SK-N-SH (cell line): ENCODE measurements around the gene CD248. TPM values are rescaled to one million over a fixed set of nuclear protein-coding genes. Genes with fewer than 3 reads are reported as not detected.

Source experiments
- CTCF ChIA-PET: fragments of 300-600, 350-600 bp; formaldehyde crosslinking; extraction: SDS; loops from one replicate; lab custom pipeline; 2021; lab: Yijun Ruan, JAX
- POLR2A ChIA-PET: fragments of 350-600 bp; sonication (Branson Sonifier 250); formaldehyde crosslinking; extraction: SDS; loops from one replicate; lab custom pipeline; 2020; ENCODE audit warnings: antibody characterized with exemption, inconsistent platforms; lab: Yijun Ruan, JAX
- DNase-seq: peaks from one replicate; pipeline ENCODE4 v3.0.0; 2012
- H2AFZ ChIP-seq: fragments of 200-600 bp; sonication (generic); 2 replicates; pipeline ENCODE4 v1.8.1; 2016; ENCODE audit warnings: antibody characterized with exemption, mild to moderate bottlenecking, low read depth
- H3F3A ChIP-seq: fragments of 200-600 bp; sonication (generic); replicated peaks from 2 replicates; pipeline ENCODE3; 2016; ENCODE audit warnings: antibody characterized with exemption, mild to moderate bottlenecking; ENCODE audit not compliant: insufficient read depth
- H3K27ac ChIP-seq, 2 experiments: fragments of 200-500 bp in 1 of 2; fragments of 200-600 bp in 1 of 2; sonication (Bioruptor generic) in 1 of 2; sonication (generic), shearing (Covaris generic) in 1 of 2; 2 replicates each; pipeline versions ENCODE4 v1.5.1 to v1.6.1; 2014 to 2016; ENCODE audit warnings: low read depth in 2 of 2, inconsistent platforms in 1 of 2, low read length in 1 of 2, mild to moderate bottlenecking in 1 of 2, mixed read lengths in 1 of 2
- H3K27me3 ChIP-seq: fragments of 200-600 bp; sonication (generic), shearing (Covaris generic); 2 replicates; pipeline ENCODE4 v1.6.1; 2016; ENCODE audit warnings: mixed run types; ENCODE audit not compliant: insufficient read depth
- H3K36me3 ChIP-seq, 2 experiments: fragments of 200-500 bp in 1 of 2; fragments of 200-600 bp in 1 of 2; sonication (Bioruptor generic) in 1 of 2; sonication (generic) in 1 of 2; replicated peaks in 1 of 2; 2 replicates each; pipeline versions ENCODE3 to v1.5.1; 2014 to 2016; ENCODE audit warnings: low read length in 1 of 2, mild to moderate bottlenecking in 1 of 2; ENCODE audit not compliant: insufficient read depth in 2 of 2, control insufficient read depth in 1 of 2
- H3K4me1 ChIP-seq, 2 experiments: fragments of 200-500 bp in 1 of 2; fragments of 200-600 bp in 1 of 2; sonication (Bioruptor generic) in 1 of 2; sonication (generic), shearing (Covaris generic) in 1 of 2; 2 replicates each; pipeline versions ENCODE4 v1.5.1 to v1.6.1; 2014 to 2016; ENCODE audit warnings: low read depth in 1 of 2, low read length in 1 of 2, mixed run types in 1 of 2; ENCODE audit not compliant: insufficient read depth in 2 of 2, control insufficient read depth in 1 of 2
- H3K4me2 ChIP-seq: fragments of 200-600 bp; sonication (generic), shearing (Covaris generic); 2 replicates; pipeline ENCODE4 v1.6.1; 2017; ENCODE audit warnings: mixed run types
- H3K4me3 ChIP-seq, 2 experiments: fragments of 200-500 bp in 1 of 2; fragments of 200-600 bp in 1 of 2; sonication (Bioruptor generic) in 1 of 2; sonication (generic), shearing (Covaris generic) in 1 of 2; 2 replicates each; pipeline versions ENCODE4 v1.5.1 to v1.8.1; 2014 to 2016; ENCODE audit warnings: low read depth in 2 of 2, inconsistent platforms in 1 of 2, low read length in 1 of 2, mild to moderate bottlenecking in 1 of 2, mixed read lengths in 1 of 2, moderate library complexity in 1 of 2
- H3K79me2 ChIP-seq: fragments of 200-600 bp; sonication (generic); 2 replicates; pipeline ENCODE4 v1.8.1; 2017; ENCODE audit warnings: mild to moderate bottlenecking; ENCODE audit not compliant: insufficient read depth
- H3K9ac ChIP-seq: fragments of 200-600 bp; sonication (generic); 2 replicates; pipeline ENCODE4 v1.6.1; 2017; ENCODE audit warnings: mixed run types
- H3K9me2 ChIP-seq: fragments of 200-600 bp; sonication (generic); 2 replicates; pipeline ENCODE4 v1.6.1; 2017; ENCODE audit warnings: mixed run types
- H3K9me3 ChIP-seq: fragments of 200-600 bp; sonication (generic); 2 replicates; pipeline ENCODE4 v1.6.1; 2017; ENCODE audit warnings: mixed run types, mild to moderate bottlenecking, moderate library complexity
- H4K20me1 ChIP-seq: fragments of 200-600 bp; sonication (generic); 2 replicates; pipeline ENCODE4 v1.6.1; 2017; ENCODE audit warnings: mild to moderate bottlenecking, mixed run types; ENCODE audit not compliant: insufficient read depth
- CHD2 ChIP-seq: fragments of 150-350 bp; IDR thresholded peaks from 2 replicates; pipeline ENCODE4 v1.6.1; 2018; ENCODE audit warnings: low read length; ENCODE audit not compliant: partially characterized antibody
- EP300 ChIP-seq, 2 experiments: IDR thresholded peaks; 2 replicates each; pipeline versions ENCODE4 v1.4.0 to v1.6.1; 2012; ENCODE audit warnings: borderline replicate concordance in 1 of 2, low read depth in 1 of 2, low read length in 1 of 2
- JUND ChIP-seq: IDR thresholded peaks from 2 replicates; pipeline ENCODE4 v1.4.0; 2012
- MEF2A ChIP-seq: IDR thresholded peaks from 2 replicates; pipeline ENCODE4 v1.4.0; 2012; ENCODE audit warnings: low read depth, borderline replicate concordance
- MXI1 ChIP-seq: IDR thresholded peaks from 2 replicates; pipeline ENCODE4 v1.6.1; 2012; ENCODE audit warnings: mild to moderate bottlenecking, low read depth, low read length, improper control_type of control experiment
- POLR2AphosphoS5 ChIP-seq: IDR thresholded peaks from 2 replicates; pipeline ENCODE4 v1.6.1; 2012; ENCODE audit warnings: low read depth, low read length
- REST ChIP-seq: IDR thresholded peaks from 2 replicates; pipeline ENCODE4 v1.6.1; 2012; ENCODE audit warnings: mild to moderate bottlenecking, low read depth, low read length, moderate library complexity
- RFX5 ChIP-seq: IDR thresholded peaks from 2 replicates; pipeline ENCODE4 v1.6.1; 2012; ENCODE audit warnings: mild to moderate bottlenecking, improper control_type of control experiment, low read length
- RXRA ChIP-seq: IDR thresholded peaks from 2 replicates; pipeline ENCODE4 v1.4.0; 2012; ENCODE audit warnings: low read depth, mild to moderate bottlenecking, borderline replicate concordance
- SIN3A ChIP-seq: IDR thresholded peaks from 2 replicates; pipeline ENCODE4 v1.6.1; 2012; ENCODE audit warnings: low read depth, mild to moderate bottlenecking, low read length, moderate library complexity, borderline replicate concordance
- TAF1 ChIP-seq: IDR thresholded peaks from 2 replicates; pipeline ENCODE4 v1.6.1; 2012; ENCODE audit warnings: low read depth, mild to moderate bottlenecking, low read length, moderate library complexity, borderline replicate concordance
- TCF12 ChIP-seq: IDR thresholded peaks from 2 replicates; pipeline ENCODE4 v1.4.0; 2012
- USF2 ChIP-seq: fragments of 150-350 bp; IDR thresholded peaks from 2 replicates; pipeline ENCODE4 v1.6.1; 2017; ENCODE audit warnings: antibody characterized with exemption, low read length, low read depth, borderline replicate concordance
- WGBS: methylation state at CpG from one replicate; pipeline ENCODE4 v1.1.6; 2017; ENCODE audit warnings: low lambda C conversion rate; 5-methylcytosine and 5-hydroxymethylcytosine counted together
- polyA plus RNA-seq, 3 experiments: library from polyadenylated mRNA; depleted of rRNA; stranded (reverse); fragments of >200 nt; gene quantifications; 2 replicates each; pipeline ENCODE4 v1.2.3, GENCODE V29; 2012

The CD248 gene
- polyA plus RNA-seq, 1 of the 3 experiments (the other 2 are of a cell fraction), result 7.7 TPM

GRCh38 chr11:66293777-66294625, 22.8 kb downstream of the CD248 start:
- H3K9me3 ChIP-seq, result no peaks in the 10 kb centered on the region
- no peak overlapping the region for H3K27ac ChIP-seq
- H3K36me3 ChIP-seq, result no peaks in the 10 kb centered on the region
- no peak overlapping the region for H3K4me2 ChIP-seq
- no peaks in the 10 kb centered on the region for H3K9me2 ChIP-seq
- 81% methylated on average over 11 of the region's 30 CpGs for WGBS
- H2AFZ ChIP-seq, result no peak overlapping the region
- no peaks in the 10 kb centered on the region for H3K27me3 ChIP-seq
- peaks cover 9% of the 10 kb centered on the region for H3F3A ChIP-seq
- no peak for TF ChIP-seq MXI1
- no peak for TF ChIP-seq TCF12
- no peak for TF ChIP-seq SIN3A
- TF ChIP-seq MEF2A, result no peak
- no peak for TF ChIP-seq RFX5
- TF ChIP-seq TAF1, result no peak
- no peak for TF ChIP-seq CHD2
- TF ChIP-seq USF2, result no peak
- TF ChIP-seq RXRA, result no peak
- no peak for TF ChIP-seq REST
- TF ChIP-seq POLR2AphosphoS5, result no peak
- TF ChIP-seq EP300 (IDR thresholded peaks at IDR 0.05; ENCODE audit: borderline replicate concordance in 1 of 2, low read depth in 1 of 2, low read length in 1 of 2), result no peak
- TF ChIP-seq JUND, result no peak
- TF ChIP-seq, all 33 proteins: peak for 0
- Histone ChIP-seq H3K4me1 (peaks cover 7 to 19% of the 10 kb centered on the region in 2 experiments; a peak in 2 of 4 replicates), H3K79me2 (no peaks in the 10 kb centered on the region), H4K20me1 (no peaks in the 10 kb centered on the region), H3K4me3 (no peak overlapping the region), H3K9ac (no peak overlapping the region)
- DNase-seq, result no peak
- ChIA-PET POLR2A (no interaction called here), CTCF (interaction anchor here (0.7 to 2.3 kb wide), 3 partner anchors 17 to 71 kb away, joined by 3 to 11 read pairs (median 3); no protein-coding TSS in a partner anchor)
